Liver (tissue), 9 donors: ENCODE results near the gene PTPRQ. TPM values are rescaled to one million over a fixed set of nuclear protein-coding genes. Genes with fewer than 3 reads are reported as not detected.

Source experiments
- DNase-seq: peaks from one replicate; pipeline ENCODE4 v3.0.0-alpha.2; 2017; ENCODE audit warnings: low spot score
- H3K27ac ChIP-seq, 2 donors: one replicate each; pipeline ENCODE4 v1.7.0; 2013; ENCODE audit warnings: inconsistent platforms in 2 of 2, low read length in 2 of 2, control low read depth in 1 of 2, low read depth in 1 of 2, mild to moderate bottlenecking in 1 of 2
- H3K27me3 ChIP-seq, 4 donors: one replicate each; pipeline versions ENCODE4 v1.6.1 to v1.7.0; 2013; ENCODE audit warnings: low read length in 3 of 4, inconsistent platforms in 1 of 4, mild to moderate bottlenecking in 1 of 4, moderate library complexity in 1 of 4; ENCODE audit not compliant: control insufficient read depth in 4 of 4, insufficient read depth in 4 of 4
- H3K36me3 ChIP-seq, 4 donors: one replicate each; pipeline versions ENCODE4 v1.6.1 to v1.7.0; 2013; ENCODE audit warnings: low read length in 3 of 4, mild to moderate bottlenecking in 3 of 4, low read depth in 1 of 4, moderate library complexity in 1 of 4; ENCODE audit not compliant: control insufficient read depth in 4 of 4, insufficient read depth in 3 of 4
- H3K4me1 ChIP-seq, 4 donors: one replicate each; pipeline versions ENCODE4 v1.6.1 to v1.7.0; 2013; ENCODE audit warnings: low read length in 3 of 4, mild to moderate bottlenecking in 3 of 4, moderate library complexity in 1 of 4; ENCODE audit not compliant: control insufficient read depth in 4 of 4, insufficient read depth in 4 of 4
- H3K4me3 ChIP-seq, 3 donors: one replicate each; pipeline versions ENCODE4 v1.6.1 to v1.7.0; 2013; ENCODE audit warnings: low read length in 3 of 3, control low read depth in 1 of 3, low read depth in 1 of 3, mild to moderate bottlenecking in 1 of 3
- H3K9ac ChIP-seq, 2 donors: one replicate each; pipeline ENCODE4 v1.7.0; 2013; ENCODE audit warnings: low read length in 2 of 2, mild to moderate bottlenecking in 2 of 2, moderate library complexity in 2 of 2, control low read depth in 1 of 2, low read depth in 1 of 2
- H3K9me3 ChIP-seq, 4 donors: one replicate each; pipeline versions ENCODE4 v1.6.1 to v1.7.0; 2013; ENCODE audit warnings: low read length in 3 of 4; ENCODE audit not compliant: control insufficient read depth in 4 of 4
- EGR1 ChIP-seq, 2 donors: IDR thresholded peaks; 2 replicates each; pipeline ENCODE4 v1.6.1; 2016 to 2018; ENCODE audit warnings: antibody characterized with exemption in 2 of 2, low read depth in 2 of 2
- FOXA1 ChIP-seq: IDR thresholded peaks from 2 replicates; pipeline ENCODE4 v1.6.1; 2016; ENCODE audit warnings: antibody characterized with exemption
- HNF4A ChIP-seq, 2 donors: conservative IDR thresholded peaks; 2 replicates each; pipeline ENCODE4 v1.6.1; 2016; ENCODE audit warnings: antibody characterized with exemption in 2 of 2, mild to moderate bottlenecking in 2 of 2
- HNF4G ChIP-seq: IDR thresholded peaks from 2 replicates; pipeline ENCODE4 v1.6.1; 2016; ENCODE audit warnings: antibody characterized with exemption
- NR2F2 ChIP-seq: IDR thresholded peaks from 2 replicates; pipeline ENCODE4 v1.6.1; 2016; ENCODE audit warnings: antibody characterized with exemption
- RXRA ChIP-seq, 2 donors: IDR thresholded peaks; 2 replicates each; pipeline ENCODE4 v1.6.1; 2017 to 2018; ENCODE audit warnings: antibody characterized with exemption in 2 of 2, mild to moderate bottlenecking in 1 of 2
- SP1 ChIP-seq: IDR thresholded peaks from 2 replicates; pipeline ENCODE4 v1.6.1; 2018; ENCODE audit warnings: antibody characterized with exemption, mild to moderate bottlenecking
- TAF1 ChIP-seq: conservative IDR thresholded peaks from 2 replicates; pipeline ENCODE4 v1.6.1; 2016; ENCODE audit warnings: antibody characterized with exemption, mild to moderate bottlenecking
- WGBS: extraction: QIAGEN DNeasy Blood & Tissue Kit; methylation state at CpG from one replicate; pipeline ENCODE4 v1.1.7; 2013; 5-methylcytosine and 5-hydroxymethylcytosine counted together
- polyA plus RNA-seq, 2 donors: library from polyadenylated mRNA; stranded (reverse) in 1 of 2; unstranded in 1 of 2; fragments of 200-250 nt in 1 of 2; fragments of >200 nt in 1 of 2; fragmentation: Nextera tagmentation in 1 of 2; extraction: Ambion mirVana in 1 of 2; gene quantifications; one replicate each; pipeline versions ENCODE4 v1.2.1 to v1.2.3, GENCODE V29; 2013 to 2015
- total RNA-seq, 2 donors: library from RNA; depleted of rRNA; stranded (reverse); fragments of >200 nt; gene quantifications; one replicate each; pipeline ENCODE4 v1.2.3, GENCODE V29; 2014
- TF ChIP-seq, protein P1 (sequence below): IDR thresholded peaks from 2 replicates; pipeline ENCODE4 v1.6.1; 2016; ENCODE audit warnings: antibody characterized with exemption
- TF ChIP-seq, protein P2 (sequence below): fragments of 150-350 bp; IDR thresholded peaks from 2 replicates; pipeline ENCODE4 v1.5.1; 2017; ENCODE audit warnings: improper control_type of control experiment, low read depth, low read length; ENCODE audit not compliant: missing input control
- TF ChIP-seq, protein P3 (sequence below): IDR thresholded peaks from 2 replicates; pipeline ENCODE4 v1.6.1; 2016; ENCODE audit warnings: antibody characterized with exemption
- TF ChIP-seq, protein P4 (sequence below): IDR thresholded peaks from 2 replicates; pipeline ENCODE4 v1.6.1; 2016; ENCODE audit warnings: antibody characterized with exemption
- donor health status: healthy.
- donor health status: healthy.
- donor health status: healthy.
- donor health status: healthy.
- donor health status: healthy.

The PTPRQ gene
- total and polyA plus RNA-seq, 4 donors = 0.02 to 0.08 (median 0.04) TPM

DNA sequence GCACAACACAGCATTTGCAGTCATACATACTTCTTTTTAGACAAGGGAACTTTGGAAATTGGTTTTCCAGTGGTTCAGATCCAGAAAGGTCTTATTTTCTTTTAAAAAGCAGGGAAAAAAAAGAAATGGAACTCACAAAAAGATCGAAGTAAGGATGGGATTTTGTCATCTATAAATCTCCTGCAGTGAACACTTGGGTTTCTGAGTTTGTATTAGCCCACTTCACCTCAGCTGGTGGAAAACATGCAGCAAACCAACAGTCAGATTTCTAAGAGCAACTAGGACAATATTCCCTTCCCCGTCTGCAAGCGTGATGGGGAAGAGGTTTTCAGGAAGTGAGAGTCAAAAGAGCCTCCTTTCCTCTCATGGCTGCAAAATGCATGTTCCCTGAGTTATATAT is 277.3 kb downstream of the PTPRQ start:
- H3K27me3 ChIP-seq = no peaks in the 10 kb centered on the region
- H3K9ac ChIP-seq = no peak overlapping the region
- TF ChIP-seq FOXA1 (no peak), HNF4G (no peak), NR2F2 (no peak), RXRA (IDR thresholded peaks at IDR 0.05) (no peak), SP1 (no peak), EGR1 (IDR thresholded peaks at IDR 0.05; ENCODE audit: low read depth in 2 of 2) (no peak), HNF4A (conservative IDR thresholded peaks at IDR 0.05) (no peak), TAF1 (no peak)
- TF ChIP-seq, protein P1, sequence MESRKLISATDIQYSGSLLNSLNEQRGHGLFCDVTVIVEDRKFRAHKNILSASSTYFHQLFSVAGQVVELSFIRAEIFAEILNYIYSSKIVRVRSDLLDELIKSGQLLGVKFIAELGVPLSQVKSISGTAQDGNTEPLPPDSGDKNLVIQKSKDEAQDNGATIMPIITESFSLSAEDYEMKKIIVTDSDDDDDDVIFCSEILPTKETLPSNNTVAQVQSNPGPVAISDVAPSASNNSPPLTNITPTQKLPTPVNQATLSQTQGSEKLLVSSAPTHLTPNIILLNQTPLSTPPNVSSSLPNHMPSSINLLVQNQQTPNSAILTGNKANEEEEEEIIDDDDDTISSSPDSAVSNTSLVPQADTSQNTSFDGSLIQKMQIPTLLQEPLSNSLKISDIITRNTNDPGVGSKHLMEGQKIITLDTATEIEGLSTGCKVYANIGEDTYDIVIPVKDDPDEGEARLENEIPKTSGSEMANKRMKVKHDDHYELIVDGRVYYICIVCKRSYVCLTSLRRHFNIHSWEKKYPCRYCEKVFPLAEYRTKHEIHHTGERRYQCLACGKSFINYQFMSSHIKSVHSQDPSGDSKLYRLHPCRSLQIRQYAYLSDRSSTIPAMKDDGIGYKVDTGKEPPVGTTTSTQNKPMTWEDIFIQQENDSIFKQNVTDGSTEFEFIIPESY = no peak
- TF ChIP-seq, protein P2, sequence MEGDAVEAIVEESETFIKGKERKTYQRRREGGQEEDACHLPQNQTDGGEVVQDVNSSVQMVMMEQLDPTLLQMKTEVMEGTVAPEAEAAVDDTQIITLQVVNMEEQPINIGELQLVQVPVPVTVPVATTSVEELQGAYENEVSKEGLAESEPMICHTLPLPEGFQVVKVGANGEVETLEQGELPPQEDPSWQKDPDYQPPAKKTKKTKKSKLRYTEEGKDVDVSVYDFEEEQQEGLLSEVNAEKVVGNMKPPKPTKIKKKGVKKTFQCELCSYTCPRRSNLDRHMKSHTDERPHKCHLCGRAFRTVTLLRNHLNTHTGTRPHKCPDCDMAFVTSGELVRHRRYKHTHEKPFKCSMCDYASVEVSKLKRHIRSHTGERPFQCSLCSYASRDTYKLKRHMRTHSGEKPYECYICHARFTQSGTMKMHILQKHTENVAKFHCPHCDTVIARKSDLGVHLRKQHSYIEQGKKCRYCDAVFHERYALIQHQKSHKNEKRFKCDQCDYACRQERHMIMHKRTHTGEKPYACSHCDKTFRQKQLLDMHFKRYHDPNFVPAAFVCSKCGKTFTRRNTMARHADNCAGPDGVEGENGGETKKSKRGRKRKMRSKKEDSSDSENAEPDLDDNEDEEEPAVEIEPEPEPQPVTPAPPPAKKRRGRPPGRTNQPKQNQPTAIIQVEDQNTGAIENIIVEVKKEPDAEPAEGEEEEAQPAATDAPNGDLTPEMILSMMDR = no peak
- TF ChIP-seq, protein P3, sequence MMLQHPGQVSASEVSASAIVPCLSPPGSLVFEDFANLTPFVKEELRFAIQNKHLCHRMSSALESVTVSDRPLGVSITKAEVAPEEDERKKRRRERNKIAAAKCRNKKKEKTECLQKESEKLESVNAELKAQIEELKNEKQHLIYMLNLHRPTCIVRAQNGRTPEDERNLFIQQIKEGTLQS = no peak
- TF ChIP-seq, protein P4, sequence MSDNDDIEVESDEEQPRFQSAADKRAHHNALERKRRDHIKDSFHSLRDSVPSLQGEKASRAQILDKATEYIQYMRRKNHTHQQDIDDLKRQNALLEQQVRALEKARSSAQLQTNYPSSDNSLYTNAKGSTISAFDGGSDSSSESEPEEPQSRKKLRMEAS = no peak
- no peak overlapping the region for H3K27ac ChIP-seq
- H3K4me3 ChIP-seq = no peak overlapping the region
- H3K4me1 ChIP-seq = no peaks in the 10 kb centered on the region
- WGBS = 78% methylated on average over 3 of the region's 3 CpGs
- no peak for DNase-seq
- H3K9me3 ChIP-seq = no peaks in the 10 kb centered on the region
- no peaks in the 10 kb centered on the region for H3K36me3 ChIP-seq
